Measurements from ENCODE around the gene ADAMTS5. TPM values are rescaled to one million over a fixed set of nuclear protein-coding genes. Genes with fewer than 3 reads are reported as not detected.
A peak's percentile ranks its signal among the peaks of the same experiment; 100 is the strongest.

Gene ADAMTS5
- 5.8 and 8.1 TPM in 2 replicates for total RNA-seq (ENCODE audit: low replicate concordance)
- long read RNA-seq, partial matches to known transcripts = 2 of 6 reads
- long read RNA-seq, other reads (novel, unspliced or antisense) = 4 of 6 reads

GRCh38 chr21:26967062-26967913, at the start of gene ADAMTS5:
Gene ADAMTS5 (minus strand): TSS chr21:26967088. CDS start chr21:26966391, 697 bp downstream.
- H3K4me1 Mint-ChIP-seq (ENCODE audit: unreplicated experiment) = peaks cover 10% of the 10 kb centered on the region
- H3K36me3 Mint-ChIP-seq = no peaks in the 10 kb centered on the region
- TF ChIP-seq, protein P1, sequence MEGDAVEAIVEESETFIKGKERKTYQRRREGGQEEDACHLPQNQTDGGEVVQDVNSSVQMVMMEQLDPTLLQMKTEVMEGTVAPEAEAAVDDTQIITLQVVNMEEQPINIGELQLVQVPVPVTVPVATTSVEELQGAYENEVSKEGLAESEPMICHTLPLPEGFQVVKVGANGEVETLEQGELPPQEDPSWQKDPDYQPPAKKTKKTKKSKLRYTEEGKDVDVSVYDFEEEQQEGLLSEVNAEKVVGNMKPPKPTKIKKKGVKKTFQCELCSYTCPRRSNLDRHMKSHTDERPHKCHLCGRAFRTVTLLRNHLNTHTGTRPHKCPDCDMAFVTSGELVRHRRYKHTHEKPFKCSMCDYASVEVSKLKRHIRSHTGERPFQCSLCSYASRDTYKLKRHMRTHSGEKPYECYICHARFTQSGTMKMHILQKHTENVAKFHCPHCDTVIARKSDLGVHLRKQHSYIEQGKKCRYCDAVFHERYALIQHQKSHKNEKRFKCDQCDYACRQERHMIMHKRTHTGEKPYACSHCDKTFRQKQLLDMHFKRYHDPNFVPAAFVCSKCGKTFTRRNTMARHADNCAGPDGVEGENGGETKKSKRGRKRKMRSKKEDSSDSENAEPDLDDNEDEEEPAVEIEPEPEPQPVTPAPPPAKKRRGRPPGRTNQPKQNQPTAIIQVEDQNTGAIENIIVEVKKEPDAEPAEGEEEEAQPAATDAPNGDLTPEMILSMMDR (conservative IDR thresholded peaks at IDR 0.05) = no peak
- peak within 1 kb of the TSS; percentile 88 for H3K27ac Mint-ChIP-seq
- H3K9me3 Mint-ChIP-seq = no peaks in the 10 kb centered on the region
- peak within 1 kb of the TSS; percentile 97 for H3K4me3 Mint-ChIP-seq
- H3K27me3 Mint-ChIP-seq = peaks cover 69% of the 10 kb centered on the region
- peak; percentile 72 for DNase-seq (ENCODE audit: extremely low spot score, unreplicated experiment)

DNA sequence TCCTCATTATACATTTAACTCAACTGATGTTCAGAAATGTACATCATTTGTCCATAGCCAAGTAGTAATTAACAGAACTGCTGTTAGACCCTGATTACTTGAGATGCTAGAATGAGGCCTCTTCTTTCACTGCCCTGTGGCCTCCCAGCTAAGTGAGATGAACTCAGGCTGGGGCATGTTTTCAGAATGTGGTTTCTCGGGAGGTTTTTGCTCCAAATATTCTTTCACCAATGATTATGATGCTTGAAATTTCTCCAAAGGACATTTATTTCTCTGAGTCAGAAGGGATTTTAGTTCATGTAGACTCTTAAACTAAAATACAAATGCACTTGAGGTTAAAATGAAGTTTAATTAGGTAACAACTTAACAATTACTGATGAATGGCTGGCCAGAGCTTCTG, 34.6 kb upstream of the ADAMTS5 start:
- Mint-ChIP-seq H3K9me3 (no peaks in the 10 kb centered on the region), H3K4me3 (no peak overlapping the region), H3K27ac (no peak overlapping the region), H3K4me1 (ENCODE audit: unreplicated experiment) (no peaks in the 10 kb centered on the region), H3K36me3 (no peaks in the 10 kb centered on the region), H3K27me3 (no peaks in the 10 kb centered on the region)
- no peak for DNase-seq (ENCODE audit: extremely low spot score, unreplicated experiment)
- TF ChIP-seq, protein P1 (conservative IDR thresholded peaks at IDR 0.05) = no peak

- Mint-ChIP-seq H3K4me1 (ENCODE audit: unreplicated experiment) (no peaks in the 10 kb centered on the region), H3K9me3 (peaks cover 19% of the 10 kb centered on the region), H3K27ac (no peak overlapping the region), H3K36me3 (no peaks in the 10 kb centered on the region), H3K27me3 (no peaks in the 10 kb centered on the region), H3K4me3 (no peak overlapping the region)
- TF ChIP-seq, protein P1 (conservative IDR thresholded peaks at IDR 0.05) = no peak
- DNase-seq (ENCODE audit: extremely low spot score, unreplicated experiment) = no peak
Measured at GRCh38 chr21:26983576-26983975, 16.7 kb upstream of the ADAMTS5 start.

GRCh38 chr21:26982767-26983166, 15.9 kb upstream of the ADAMTS5 start:
- no peaks in the 10 kb centered on the region for H3K27me3 Mint-ChIP-seq

GRCh38 chr21:26977746-26978145, 10.9 kb upstream of the ADAMTS5 start:
- TF ChIP-seq, protein P1 (conservative IDR thresholded peaks at IDR 0.05) = no peak
- no peaks in the 10 kb centered on the region for H3K27me3 Mint-ChIP-seq
- no peaks in the 10 kb centered on the region for H3K36me3 Mint-ChIP-seq
- no peaks in the 10 kb centered on the region for H3K4me1 Mint-ChIP-seq (ENCODE audit: unreplicated experiment)
- peaks cover 6% of the 10 kb centered on the region for H3K9me3 Mint-ChIP-seq
- no peak overlapping the region for H3K4me3 Mint-ChIP-seq
- H3K27ac Mint-ChIP-seq = no peak overlapping the region
- DNase-seq (ENCODE audit: extremely low spot score, unreplicated experiment) = no peak

More at GRCh38 chr21:26982767-26983166, 15.9 kb upstream of the ADAMTS5 start:
- Mint-ChIP-seq H3K36me3 (no peaks in the 10 kb centered on the region), H3K4me3 (no peak overlapping the region), H3K9me3 (peaks cover 15% of the 10 kb centered on the region), H3K4me1 (ENCODE audit: unreplicated experiment) (no peaks in the 10 kb centered on the region), H3K27ac (no peak overlapping the region)
- TF ChIP-seq, protein P1 (conservative IDR thresholded peaks at IDR 0.05) = no peak
- DNase-seq (ENCODE audit: extremely low spot score, unreplicated experiment) = no peak

All from type B pancreatic cell (in vitro differentiated cells).